Measurements from ENCODE around the gene RHOBTB1.
"Not testable (repeated sequence)": the region's sequence is repeated elsewhere in the genome, so short reads cannot be mapped to it uniquely, and the experiment has no call there.

The RHOBTB1 gene

GRCh38 chr10:60973086-60973485, 29.1 kb upstream of the RHOBTB1 start:
- Histone ChIP-seq H3K9me3 (ENCODE audit: severe bottlenecking) (no peaks in the 10 kb centered on the region), H3K27me3 (ENCODE audit: insufficient read depth, poor library complexity, severe bottlenecking) (no peaks in the 10 kb centered on the region), H3K4me1 (ENCODE audit: insufficient read depth, poor library complexity, severe bottlenecking) (peaks cover 30% of the 10 kb centered on the region), H3K4me3 (ENCODE audit: severe bottlenecking) (no peak overlapping the region), H3K27ac (ENCODE audit: poor library complexity, severe bottlenecking) (no peak overlapping the region), H3K36me3 (ENCODE audit: low read depth) (no peaks in the 10 kb centered on the region)
- TF ChIP-seq CTCF (IDR thresholded peaks at IDR 0.05; ENCODE audit: poor library complexity, severe bottlenecking): no peak
- ATAC-seq (ENCODE audit: low read depth) (no peak), DNase-seq (ENCODE audit: low spot score) (no peak)

GRCh38 chr10:60972181-60972580, 28.2 kb upstream of the RHOBTB1 start:
- H3K27ac ChIP-seq (ENCODE audit: poor library complexity, severe bottlenecking); H3K36me3 ChIP-seq (ENCODE audit: low read depth); DNase-seq (ENCODE audit: low spot score); H3K9me3 ChIP-seq (ENCODE audit: severe bottlenecking); ATAC-seq (ENCODE audit: low read depth); H3K4me3 ChIP-seq (ENCODE audit: severe bottlenecking); H3K27me3 ChIP-seq (ENCODE audit: insufficient read depth, poor library complexity, severe bottlenecking): not testable (repeated sequence)
- peaks cover 29% of the 10 kb centered on the region for H3K4me1 ChIP-seq (ENCODE audit: insufficient read depth, poor library complexity, severe bottlenecking)

GRCh38 chr10:60970526-60970925, 26.5 kb upstream of the RHOBTB1 start:
- Histone ChIP-seq H3K4me3 (ENCODE audit: severe bottlenecking) (no peak overlapping the region), H3K27me3 (ENCODE audit: insufficient read depth, poor library complexity, severe bottlenecking) (no peaks in the 10 kb centered on the region), H3K27ac (ENCODE audit: poor library complexity, severe bottlenecking) (no peak overlapping the region), H3K4me1 (ENCODE audit: insufficient read depth, poor library complexity, severe bottlenecking) (peaks cover 22% of the 10 kb centered on the region), H3K9me3 (ENCODE audit: severe bottlenecking) (no peaks in the 10 kb centered on the region), H3K36me3 (ENCODE audit: low read depth) (no peaks in the 10 kb centered on the region)
- ATAC-seq (ENCODE audit: low read depth) (no peak), DNase-seq (ENCODE audit: low spot score) (no peak)
- no peak for TF ChIP-seq CTCF (IDR thresholded peaks at IDR 0.05; ENCODE audit: poor library complexity, severe bottlenecking)

- Histone ChIP-seq H3K27me3 (ENCODE audit: insufficient read depth, poor library complexity, severe bottlenecking) (no peaks in the 10 kb centered on the region), H3K4me3 (ENCODE audit: severe bottlenecking) (no peak overlapping the region), H3K4me1 (ENCODE audit: insufficient read depth, poor library complexity, severe bottlenecking) (peaks cover 22% of the 10 kb centered on the region), H3K27ac (ENCODE audit: poor library complexity, severe bottlenecking) (no peak overlapping the region), H3K9me3 (ENCODE audit: severe bottlenecking) (no peaks in the 10 kb centered on the region), H3K36me3 (ENCODE audit: low read depth) (no peaks in the 10 kb centered on the region)
- ATAC-seq (ENCODE audit: low read depth) (no peak), DNase-seq (ENCODE audit: low spot score) (no peak)
- no peak for TF ChIP-seq CTCF (IDR thresholded peaks at IDR 0.05; ENCODE audit: poor library complexity, severe bottlenecking)
Measured at GRCh38 chr10:60968504-60968903, 24.5 kb upstream of the RHOBTB1 start.

- no peaks in the 10 kb centered on the region for H3K27me3 ChIP-seq (ENCODE audit: insufficient read depth, poor library complexity, severe bottlenecking)
- no peaks in the 10 kb centered on the region for H3K36me3 ChIP-seq (ENCODE audit: low read depth)
- no peak overlapping the region for H3K4me3 ChIP-seq (ENCODE audit: severe bottlenecking)
- no peaks in the 10 kb centered on the region for H3K9me3 ChIP-seq (ENCODE audit: severe bottlenecking)
- DNase-seq (ENCODE audit: low spot score) (no peak), ATAC-seq (ENCODE audit: low read depth) (no peak)
- TF ChIP-seq CTCF (IDR thresholded peaks at IDR 0.05; ENCODE audit: poor library complexity, severe bottlenecking): no peak
- H3K27ac ChIP-seq (ENCODE audit: poor library complexity, severe bottlenecking): no peak overlapping the region
- H3K4me1 ChIP-seq (ENCODE audit: insufficient read depth, poor library complexity, severe bottlenecking): peaks cover 26% of the 10 kb centered on the region
Measured at GRCh38 chr10:60967854-60968484, 24.0 kb upstream of the RHOBTB1 start.
